GM18907 (cell line): Measurements from ENCODE around the gene MAGI1.

Experiments used
- ATAC-seq: cut with Tn5 transposase; IDR thresholded peaks from one replicate; pipeline ENCODE4 v1.9.1; 2021; ENCODE audit warnings: mild to moderate bottlenecking, moderate library complexity; ENCODE audit not compliant: unreplicated experiment

Gene MAGI1

GRCh38 chr3:65814845-65815578 lies 223.7 kb downstream of the MAGI1 start:
- ATAC-seq, result no peak

DNA sequence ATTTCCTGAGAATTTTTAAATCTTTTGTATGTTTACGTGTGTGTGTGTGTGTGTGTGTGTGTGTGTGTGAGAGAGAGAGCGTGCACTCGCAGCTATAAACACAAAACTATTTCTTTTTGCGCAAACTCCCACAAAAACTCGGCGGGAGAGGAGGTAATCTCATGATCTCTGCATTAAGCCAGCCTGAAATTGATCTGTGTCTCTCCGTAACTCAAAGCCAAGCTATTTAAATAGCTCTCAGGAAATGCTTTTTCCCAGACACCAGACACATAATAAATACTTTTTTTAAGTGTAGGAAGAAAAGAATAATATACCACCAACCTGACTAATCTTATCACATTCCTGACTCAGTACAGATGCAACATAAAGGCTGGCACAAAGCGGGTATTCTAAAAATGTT lies 226.8 kb downstream of the MAGI1 start:
- ATAC-seq, result no peak

DNA sequence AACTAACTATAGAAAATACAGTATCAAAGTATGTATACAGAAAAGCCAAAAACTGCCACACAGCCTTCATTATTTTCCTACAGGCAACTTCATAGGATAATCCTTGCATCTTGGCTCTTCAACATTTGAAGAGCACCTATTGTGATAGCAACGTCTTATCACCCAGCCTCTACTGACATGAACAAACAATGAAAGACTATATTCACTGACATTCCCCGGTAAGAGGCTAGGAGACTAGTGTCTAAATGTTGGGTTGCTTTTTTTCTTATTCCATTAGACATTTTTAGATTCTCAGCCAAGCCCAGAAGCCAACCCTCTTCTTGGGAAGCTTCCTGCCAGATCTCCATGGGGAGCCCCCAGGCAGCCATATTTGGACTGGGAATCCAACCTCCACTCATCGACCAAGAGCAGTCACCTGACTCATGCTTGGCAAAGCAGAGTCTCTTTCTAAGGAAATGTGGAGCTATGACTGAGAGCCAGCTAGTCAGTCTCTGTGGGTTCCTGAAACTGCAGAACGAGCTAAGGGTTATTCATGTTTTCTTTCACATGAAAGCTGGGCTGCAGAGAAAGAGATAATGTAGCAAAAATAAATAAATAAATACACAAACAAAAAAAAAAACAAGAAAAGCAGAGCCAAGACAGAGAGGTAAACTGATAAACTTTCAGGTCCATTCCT lies 227.5 kb downstream of the MAGI1 start:
- no peak for ATAC-seq

- ATAC-seq, result no peak
Observed at GRCh38 chr3:65810302-65810701, 228.4 kb downstream of the MAGI1 start.

GRCh38 chr3:65809641-65810150 lies 229.0 kb downstream of the MAGI1 start:
- ATAC-seq, result no peak

DNA sequence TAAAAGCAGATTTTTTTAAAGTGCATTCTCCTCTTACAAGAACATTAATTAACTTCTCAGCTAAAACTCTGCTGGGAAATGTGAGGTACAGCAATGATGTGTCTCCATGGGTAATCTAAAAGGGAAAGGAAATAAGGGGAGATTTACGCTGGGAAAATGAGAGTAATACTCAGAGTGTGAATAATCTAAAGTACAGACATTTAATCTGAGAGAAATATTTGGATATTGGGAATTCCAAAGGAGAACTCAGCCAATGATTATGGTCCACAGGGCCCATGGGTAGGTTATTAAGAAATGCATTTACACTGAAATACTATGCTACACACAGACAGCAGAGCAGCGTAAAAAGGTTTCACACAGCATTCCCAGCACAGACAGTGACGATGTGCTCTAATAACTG lies 229.9 kb downstream of the MAGI1 start:
- ATAC-seq, result no peak

GRCh38 chr3:65808407-65808806 lies 230.3 kb downstream of the MAGI1 start:
- no peak for ATAC-seq

- no peak for ATAC-seq
Observed at GRCh38 chr3:65807225-65807624, 231.5 kb downstream of the MAGI1 start.

- no peak for ATAC-seq
Observed at GRCh38 chr3:65806600-65806999, 232.1 kb downstream of the MAGI1 start.

DNA sequence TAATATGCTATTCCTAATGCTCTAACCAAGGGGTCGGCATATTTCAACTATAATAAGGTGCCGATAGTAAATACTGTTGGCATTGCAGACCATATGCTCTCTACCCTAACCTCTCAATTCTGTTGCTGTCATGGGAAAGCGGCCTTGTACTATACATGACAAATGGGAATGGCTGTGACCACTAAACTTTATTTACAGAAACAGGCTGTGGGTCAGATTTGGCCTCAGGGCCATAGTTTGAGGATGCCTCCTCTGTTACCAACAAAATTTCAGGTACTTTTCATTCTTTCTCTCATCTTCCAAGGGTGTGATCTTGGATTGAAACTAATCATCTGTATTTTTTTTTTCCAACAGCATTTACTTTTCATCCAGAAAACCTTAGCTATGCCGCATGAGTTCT lies 242.0 kb downstream of the MAGI1 start:
- ATAC-seq, result no peak

GRCh38 chr3:65795166-65795565 lies 243.6 kb downstream of the MAGI1 start:
- ATAC-seq, result no peak

- ATAC-seq, result no peak
Observed at GRCh38 chr3:65793495-65794200, 245.1 kb downstream of the MAGI1 start.

- ATAC-seq, result no peak
Observed at GRCh38 chr3:65788461-65788860, 250.3 kb downstream of the MAGI1 start.

GRCh38 chr3:65787827-65788226 lies 250.9 kb downstream of the MAGI1 start:
- ATAC-seq, result no peak

GRCh38 chr3:65787340-65787739 lies 251.4 kb downstream of the MAGI1 start:
- no peak for ATAC-seq

GRCh38 chr3:65786890-65787289 lies 251.8 kb downstream of the MAGI1 start:
- ATAC-seq, result no peak

GRCh38 chr3:65785065-65785645 lies 253.6 kb downstream of the MAGI1 start:
- ATAC-seq, result no peak

- ATAC-seq, result no peak
Observed at GRCh38 chr3:65783117-65783516, 255.6 kb downstream of the MAGI1 start.

DNA sequence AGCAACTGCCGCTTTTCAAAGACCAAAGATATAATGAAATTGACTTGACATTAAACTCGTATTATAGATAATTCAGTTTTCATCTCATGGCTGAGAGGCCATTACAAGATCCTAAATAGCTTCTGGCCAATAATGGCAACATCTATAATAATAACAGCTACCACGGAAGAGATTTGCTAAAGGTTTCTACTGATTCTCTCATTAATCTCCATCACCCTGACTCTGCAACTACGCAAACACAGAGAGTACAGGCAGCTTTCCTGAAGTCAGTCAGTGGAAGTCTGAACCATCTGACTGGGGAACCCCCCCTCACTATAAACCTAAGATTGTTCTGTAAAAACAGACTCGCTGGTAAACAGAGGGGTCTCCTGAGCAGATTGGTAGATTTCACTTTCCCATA lies 257.1 kb downstream of the MAGI1 start:
- ATAC-seq, result no peak

- ATAC-seq, result no peak
Observed at GRCh38 chr3:65779390-65779789, 259.3 kb downstream of the MAGI1 start.

- no peak for ATAC-seq
Observed at GRCh38 chr3:65778968-65779367, 259.8 kb downstream of the MAGI1 start.
